ENCODE results near the gene TC2N. TPM values are rescaled to one million over a fixed set of nuclear protein-coding genes. Genes with fewer than 3 reads are reported as not detected.
"Not testable (repeated sequence)": the region's sequence is repeated elsewhere in the genome, so short reads cannot be mapped to it uniquely, and the experiment has no call there.

Gene TC2N
- total RNA-seq, 2 donors from 2014 or later: 3.9 to 12.5 TPM

DNA sequence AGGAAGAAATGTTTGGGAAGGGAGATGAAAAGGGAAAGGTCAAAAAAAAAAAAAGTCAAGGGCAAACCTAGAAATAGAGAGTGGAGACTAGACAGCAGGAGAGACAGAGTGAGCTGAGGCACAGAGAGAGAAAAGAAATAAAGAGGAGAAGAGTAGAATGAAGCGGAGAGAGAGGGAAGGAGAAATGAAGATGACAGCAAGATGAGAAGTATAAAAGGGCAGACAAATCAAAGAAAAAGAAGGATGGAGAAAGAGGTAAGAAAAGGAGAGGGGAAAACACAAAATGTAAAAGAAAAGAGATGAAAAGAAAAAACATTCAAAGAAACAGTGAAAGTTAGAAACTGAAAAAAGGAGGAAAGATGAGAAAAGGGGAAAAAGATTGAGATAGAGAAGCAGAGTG lies 53.0 kb downstream of the TC2N start:
- Histone ChIP-seq H3K9me3 (peaks cover 0 to 28% of the 10 kb centered on the region in 2 donors), H3K4me1 (no peaks in the 10 kb centered on the region)
- no peak for DNase-seq (ENCODE audit: low spot score)

GRCh38 chr14:91810699-91811098 lies 56.6 kb downstream of the TC2N start:
- H3K9me3 ChIP-seq: peaks cover 0 to 41% of the 10 kb centered on the region in 2 donors

More for the DNA sequence above, 53.0 kb downstream of the TC2N start:
- no peaks in the 10 kb centered on the region for H3K27me3 ChIP-seq
- no peak overlapping the region for H3K27ac ChIP-seq
- TF ChIP-seq CTCF (IDR thresholded peaks at IDR 0.05): no peak
- H3K4me3 ChIP-seq: no peak overlapping the region
- H3K36me3 ChIP-seq: no peaks in the 10 kb centered on the region

DNA sequence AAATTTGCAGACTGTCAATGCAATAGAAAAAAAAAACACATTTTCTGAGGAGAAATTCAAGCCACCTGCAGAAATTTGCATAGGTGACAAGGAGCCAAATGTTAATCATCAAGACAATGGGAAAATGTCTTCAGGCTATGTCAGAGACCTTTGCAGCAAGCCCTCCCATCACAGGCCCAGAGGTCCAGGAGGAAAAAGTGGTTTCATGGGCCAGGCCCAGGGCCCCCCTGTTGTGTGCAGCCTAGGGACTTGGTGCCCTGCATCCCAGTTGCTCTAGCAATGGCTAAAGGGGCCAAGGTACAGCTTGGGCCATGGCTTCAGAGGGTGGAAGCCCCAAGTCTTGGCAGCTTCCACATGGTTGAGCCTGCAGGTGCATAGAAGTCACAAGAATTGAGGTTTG lies 60.6 kb downstream of the TC2N start:
- peaks cover 0 to 44% of the 10 kb centered on the region in 2 donors for H3K9me3 ChIP-seq
- no peak for DNase-seq (ENCODE audit: low spot score)

More at GRCh38 chr14:91810699-91811098, 56.6 kb downstream of the TC2N start:
- peaks cover 9% of the 10 kb centered on the region for H3K36me3 ChIP-seq
- H3K27me3 ChIP-seq: no peaks in the 10 kb centered on the region
- H3K4me3 ChIP-seq: no peak overlapping the region
- no peak for TF ChIP-seq CTCF (IDR thresholded peaks at IDR 0.05)
- DNase-seq (ENCODE audit: low spot score): no peak
- H3K4me1 ChIP-seq: no peaks in the 10 kb centered on the region
- no peak overlapping the region for H3K27ac ChIP-seq

DNA sequence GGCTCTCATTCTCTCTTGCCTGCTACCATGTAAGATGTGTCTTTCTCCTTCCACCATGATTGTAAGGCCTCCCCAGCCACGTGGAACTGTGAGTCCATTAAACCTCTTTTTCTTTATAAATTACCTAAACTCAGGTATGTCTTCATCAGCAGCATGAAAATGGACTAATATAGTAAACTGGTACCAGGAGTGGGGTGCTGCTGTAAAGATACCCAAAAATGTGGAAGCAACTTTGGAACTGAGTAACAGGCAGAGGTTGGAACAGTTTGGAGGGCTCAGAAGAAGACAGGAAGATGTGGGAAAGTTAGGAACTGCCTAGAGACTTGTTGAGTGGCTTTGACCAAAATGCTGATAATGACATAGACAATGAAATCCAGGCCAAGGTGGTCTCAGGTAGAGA lies 61.2 kb downstream of the TC2N start:
- H3K27ac ChIP-seq; DNase-seq (ENCODE audit: low spot score); H3K4me3 ChIP-seq; H3K4me1 ChIP-seq; H3K36me3 ChIP-seq; H3K27me3 ChIP-seq: not testable (repeated sequence)
- H3K9me3 ChIP-seq: peaks cover 0 to 38% of the 10 kb centered on the region in 2 donors

More for the DNA sequence above, 60.6 kb downstream of the TC2N start:
- H3K4me3 ChIP-seq: no peak overlapping the region
- H3K4me1 ChIP-seq: no peaks in the 10 kb centered on the region
- no peak for TF ChIP-seq CTCF (IDR thresholded peaks at IDR 0.05)
- no peak overlapping the region for H3K27ac ChIP-seq
- H3K27me3 ChIP-seq: no peaks in the 10 kb centered on the region
- peaks cover 9% of the 10 kb centered on the region for H3K36me3 ChIP-seq

DNA sequence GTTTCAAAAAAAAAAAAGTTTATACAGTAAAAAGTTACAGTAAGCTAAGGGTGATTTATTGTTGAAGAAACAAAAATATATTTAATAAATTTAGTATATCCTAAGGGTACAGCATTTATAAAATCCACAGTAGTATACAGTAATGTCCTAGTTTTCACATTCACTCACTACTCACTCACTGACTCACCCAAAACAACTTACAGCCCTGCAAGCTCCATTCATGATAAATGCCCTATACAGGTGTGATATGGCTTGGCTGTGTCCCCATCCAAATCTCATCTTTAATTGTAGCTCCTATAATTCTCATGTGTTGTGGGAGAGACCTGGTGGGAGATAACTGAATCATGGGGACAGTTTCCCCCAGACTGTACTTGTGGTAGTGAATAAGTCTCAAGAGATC lies 61.7 kb downstream of the TC2N start:
- no peaks in the 10 kb centered on the region for H3K27me3 ChIP-seq
- TF ChIP-seq CTCF (IDR thresholded peaks at IDR 0.05): no peak
- peaks cover 0 to 34% of the 10 kb centered on the region in 2 donors for H3K9me3 ChIP-seq
- H3K4me3 ChIP-seq: no peak overlapping the region
- no peak overlapping the region for H3K27ac ChIP-seq
- DNase-seq (ENCODE audit: low spot score): no peak
- H3K4me1 ChIP-seq: no peaks in the 10 kb centered on the region
- H3K36me3 ChIP-seq: peaks cover 9% of the 10 kb centered on the region

GRCh38 chr14:91801358-91801757 lies 66.0 kb downstream of the TC2N start:
- no peak overlapping the region for H3K4me3 ChIP-seq
- DNase-seq (ENCODE audit: low spot score): no peak
- H3K27me3 ChIP-seq: no peaks in the 10 kb centered on the region
- H3K9me3 ChIP-seq: peaks cover 0 to 11% of the 10 kb centered on the region in 2 donors
- H3K36me3 ChIP-seq: no peaks in the 10 kb centered on the region
- no peak for TF ChIP-seq CTCF (IDR thresholded peaks at IDR 0.05)
- H3K4me1 ChIP-seq: no peaks in the 10 kb centered on the region
- no peak overlapping the region for H3K27ac ChIP-seq
